HuH-7 (cell line): ENCODE results near the gene SPAG16.
"Not testable (repeated sequence)": the region's sequence is repeated elsewhere in the genome, so short reads cannot be mapped to it uniquely, and the experiment has no call there.

Source experiments
- DNase-seq: peaks from one replicate; pipeline ENCODE4 v3.0.0; 2011; ENCODE audit warnings: low spot score

SPAG16 gene

DNA sequence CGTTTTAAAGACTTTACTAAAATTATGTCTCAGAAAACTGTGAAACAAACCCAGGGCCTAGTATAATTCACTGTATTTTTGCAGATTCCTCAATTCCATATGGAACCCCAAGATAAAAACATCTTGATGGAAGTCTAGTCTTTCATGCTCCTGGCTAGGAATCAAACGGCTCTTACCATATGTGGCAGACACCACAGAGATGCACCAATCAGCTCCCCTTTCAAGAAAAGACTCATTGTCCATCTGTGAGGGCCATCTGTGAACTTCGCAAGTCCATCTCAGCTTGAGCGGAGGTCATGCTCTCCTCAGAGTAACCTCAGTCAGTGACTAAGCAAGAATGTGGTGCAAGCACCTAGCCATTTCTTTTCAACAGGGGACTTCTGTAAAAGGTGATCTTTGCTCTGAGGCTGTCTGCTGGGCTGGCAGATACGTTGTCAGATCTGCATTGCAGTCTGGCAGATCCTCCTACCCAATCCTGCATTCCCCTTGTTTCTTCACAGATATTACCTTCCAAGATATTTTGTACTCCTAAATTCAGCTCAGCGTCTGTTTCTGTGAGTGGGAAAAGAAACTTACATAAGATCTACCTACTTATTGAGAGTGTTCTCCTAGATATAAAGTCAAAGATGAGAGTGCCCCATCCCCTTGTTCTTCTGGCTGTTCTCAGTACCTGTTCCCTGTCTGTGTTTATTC, 419.3 kb downstream of the SPAG16 start:
- no peak for DNase-seq

GRCh38 chr2:213710164-213710563, 425.9 kb downstream of the SPAG16 start:
- no peak for DNase-seq

DNA sequence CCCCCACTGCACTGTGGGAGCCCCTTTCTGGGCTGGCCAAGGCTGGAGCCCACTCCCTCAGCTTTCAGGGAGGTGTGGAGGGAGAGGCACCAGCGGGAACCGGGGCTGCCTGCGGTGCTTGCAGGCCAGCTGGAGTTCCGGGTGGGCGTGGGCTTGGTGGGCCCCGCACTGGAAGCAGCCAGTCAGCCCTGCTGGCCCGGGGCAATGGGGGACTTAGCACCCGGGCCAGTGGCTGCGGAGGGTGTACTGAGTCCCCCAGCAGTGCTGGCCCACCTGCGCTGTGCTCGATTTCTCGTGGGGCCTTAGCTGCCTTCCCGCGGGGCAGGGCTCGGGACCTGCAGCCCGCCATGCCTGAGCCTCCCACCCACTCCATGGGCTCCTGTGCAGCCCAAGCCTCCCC, 434.1 kb downstream of the SPAG16 start:
- DNase-seq: not testable (repeated sequence)

DNA sequence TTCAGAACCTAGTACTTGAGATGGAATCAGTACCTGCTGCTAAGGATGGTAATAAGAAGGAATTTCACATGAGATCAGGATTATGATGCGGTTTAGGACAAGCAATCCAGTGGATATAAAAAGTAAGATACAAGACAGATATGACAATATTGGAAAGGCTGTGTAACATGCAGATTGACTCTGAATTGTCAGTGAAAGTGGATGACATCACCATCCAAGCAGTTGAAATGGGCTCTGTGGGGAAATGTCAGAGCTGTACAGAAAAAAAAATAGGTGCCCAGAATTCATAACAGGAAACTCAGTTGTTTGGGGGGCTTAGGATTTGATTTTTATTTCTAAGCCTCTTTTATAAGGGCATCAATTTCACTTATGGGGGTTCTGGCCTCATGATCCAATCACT, 438.3 kb downstream of the SPAG16 start:
- DNase-seq: no peak

- DNase-seq: no peak
These were observed 438.8 kb downstream of the SPAG16 start for GRCh38 chr2:213723041-213723560.

DNA sequence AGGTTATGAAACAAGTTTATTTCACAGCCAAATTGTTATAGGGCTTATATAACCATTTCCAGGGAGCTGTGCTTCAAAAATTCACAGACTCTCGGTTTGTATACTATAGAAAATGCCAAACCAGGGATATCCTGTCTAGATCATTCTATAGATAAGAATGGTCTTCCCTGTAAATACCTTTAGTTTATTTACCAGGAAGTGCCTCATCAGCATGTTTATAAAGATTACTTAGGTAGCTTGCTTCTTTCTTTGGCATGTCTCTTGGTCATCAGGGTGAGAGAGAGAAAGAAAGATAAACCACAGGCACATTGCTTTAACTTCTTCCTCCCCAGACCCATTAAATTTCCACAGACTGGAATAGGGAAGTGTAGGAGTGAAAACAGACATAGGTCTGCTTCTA, 439.4 kb downstream of the SPAG16 start:
- no peak for DNase-seq

DNA sequence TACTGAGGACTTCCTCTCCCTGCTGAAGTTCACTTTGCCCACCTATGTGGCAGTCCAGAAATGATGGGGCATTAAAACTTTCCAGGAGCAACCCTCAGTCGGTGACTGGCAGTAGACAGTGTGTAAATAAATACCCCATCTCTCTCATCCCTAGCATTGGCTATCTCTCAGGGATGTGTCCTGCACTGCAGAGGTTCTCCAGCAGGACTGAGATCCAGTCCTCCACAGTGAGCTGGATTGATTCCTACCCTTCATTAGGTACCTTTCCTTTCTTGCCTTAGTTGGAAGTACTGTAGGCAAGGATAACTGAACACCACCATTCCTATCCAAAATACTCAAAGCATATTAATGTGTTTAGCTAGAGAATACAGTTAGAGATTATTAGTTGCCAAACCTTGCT, 441.8 kb downstream of the SPAG16 start:
- no peak for DNase-seq

GRCh38 chr2:213733893-213734292, 449.6 kb downstream of the SPAG16 start:
- DNase-seq: no peak

DNA sequence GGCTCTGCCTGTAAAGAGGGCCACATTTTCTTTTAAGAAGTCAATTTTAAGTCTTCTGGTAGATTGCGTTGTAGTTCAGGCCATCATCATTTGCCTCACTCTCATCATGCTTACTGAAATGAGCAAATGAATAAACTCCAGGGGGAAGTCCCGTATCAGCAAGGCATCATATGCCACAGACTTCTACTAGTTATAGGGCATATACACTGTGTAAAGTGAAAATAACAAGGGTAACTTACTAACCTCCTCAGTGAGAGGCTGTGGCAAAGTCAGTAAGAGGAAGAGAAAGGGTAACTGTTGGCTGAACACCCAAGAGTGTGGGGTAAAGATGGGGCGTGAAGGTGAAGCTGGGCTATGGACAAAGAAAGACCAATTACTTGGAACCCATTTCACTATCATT, 456.2 kb downstream of the SPAG16 start:
- DNase-seq: no peak

DNA sequence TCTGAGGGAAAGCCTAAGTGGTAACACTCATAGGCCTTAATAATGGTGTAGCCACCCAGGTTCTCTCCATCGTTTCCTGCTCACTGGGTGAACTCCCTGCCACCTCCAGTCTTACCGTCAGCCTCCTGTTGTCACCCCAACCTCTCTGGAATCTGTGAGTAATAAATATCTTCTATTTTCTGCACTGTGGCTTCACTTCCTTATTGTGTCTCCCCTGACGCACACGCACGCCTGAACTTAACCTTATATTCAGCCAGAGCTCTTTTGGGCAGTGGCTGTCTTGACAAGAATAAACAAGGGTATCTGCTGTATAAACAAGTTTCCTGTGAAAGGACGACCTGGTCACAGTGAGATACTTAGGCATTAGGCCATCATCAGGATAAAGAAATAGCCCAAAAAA, 467.2 kb downstream of the SPAG16 start:
- no peak for DNase-seq

DNA sequence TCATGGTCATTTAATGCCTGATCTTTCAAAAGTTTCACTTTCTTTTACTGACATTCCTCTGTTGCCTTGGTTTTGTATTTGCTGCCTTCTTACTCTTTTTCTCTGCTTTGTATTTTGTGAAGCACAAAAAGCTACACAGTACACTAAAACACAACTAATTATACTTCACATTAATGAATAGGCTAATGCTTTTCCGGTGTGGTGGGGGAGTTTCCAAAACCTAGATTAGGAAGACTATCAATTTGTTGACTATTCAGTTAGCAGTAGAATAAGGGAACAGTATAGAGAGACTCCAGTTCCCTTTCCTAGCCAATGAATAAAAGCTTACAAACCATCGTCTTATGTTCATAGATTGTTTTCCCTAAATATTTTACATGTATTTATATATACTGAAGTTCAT, 468.3 kb downstream of the SPAG16 start:
- no peak for DNase-seq

DNA sequence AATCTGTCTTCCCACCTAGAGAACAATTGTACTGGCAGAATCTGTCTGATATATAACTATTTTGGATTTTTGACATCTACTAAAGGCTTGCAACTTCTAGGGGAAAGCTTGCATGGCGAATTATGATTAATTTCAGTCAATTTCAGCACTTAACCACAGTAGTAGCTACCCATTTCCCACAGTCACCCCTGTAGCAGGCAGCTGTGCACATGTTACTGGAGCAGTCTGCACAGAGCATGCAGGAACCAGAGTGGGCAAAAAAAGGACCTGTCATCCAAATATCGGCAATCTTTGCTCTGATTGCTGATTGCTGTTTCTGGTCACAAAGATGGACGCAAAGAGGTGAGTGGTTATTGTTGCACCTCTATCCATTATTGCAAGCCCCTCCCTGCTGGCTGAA, 473.3 kb downstream of the SPAG16 start:
- no peak for DNase-seq

DNA sequence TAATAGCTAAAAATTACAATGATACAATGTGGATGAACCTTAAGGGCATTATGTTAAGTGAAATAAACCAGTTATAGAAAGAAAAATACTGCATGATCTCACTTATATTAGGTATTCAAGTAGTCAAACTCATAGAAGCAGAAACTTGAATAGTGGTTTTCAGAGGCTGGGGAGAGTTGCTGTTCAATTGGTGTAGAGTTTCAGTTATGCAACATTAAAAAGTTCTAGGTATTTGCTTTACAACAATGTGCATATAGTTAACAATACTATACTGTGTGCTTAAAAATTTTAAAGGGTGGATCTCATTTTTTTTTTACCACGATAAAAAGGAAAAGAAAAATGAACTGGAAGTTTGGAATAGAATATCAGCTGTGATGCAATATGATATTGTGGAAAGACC, 479.1 kb downstream of the SPAG16 start:
- DNase-seq: no peak

GRCh38 chr2:213763963-213764362, 479.7 kb downstream of the SPAG16 start:
- no peak for DNase-seq

GRCh38 chr2:213764849-213765248, 480.6 kb downstream of the SPAG16 start:
- no peak for DNase-seq

DNA sequence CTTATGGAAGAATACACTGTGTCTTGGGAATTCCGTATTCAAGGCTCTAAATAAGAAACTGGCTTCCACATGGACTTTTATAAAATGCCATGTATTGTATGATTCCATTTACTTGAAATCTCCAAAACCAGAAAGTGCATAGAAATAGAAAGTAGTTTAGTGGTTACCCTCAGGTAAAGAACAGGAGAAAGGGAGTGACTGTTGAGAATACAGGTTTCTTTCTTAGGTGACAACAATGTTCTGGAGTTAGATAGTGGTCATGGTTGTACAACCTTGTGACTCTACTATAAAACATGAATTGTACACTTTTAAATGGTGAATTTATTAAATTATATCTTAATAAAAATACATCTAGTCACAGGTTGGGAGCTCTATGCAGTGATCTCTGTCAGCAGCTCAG, 481.8 kb downstream of the SPAG16 start:
- no peak for DNase-seq

DNA sequence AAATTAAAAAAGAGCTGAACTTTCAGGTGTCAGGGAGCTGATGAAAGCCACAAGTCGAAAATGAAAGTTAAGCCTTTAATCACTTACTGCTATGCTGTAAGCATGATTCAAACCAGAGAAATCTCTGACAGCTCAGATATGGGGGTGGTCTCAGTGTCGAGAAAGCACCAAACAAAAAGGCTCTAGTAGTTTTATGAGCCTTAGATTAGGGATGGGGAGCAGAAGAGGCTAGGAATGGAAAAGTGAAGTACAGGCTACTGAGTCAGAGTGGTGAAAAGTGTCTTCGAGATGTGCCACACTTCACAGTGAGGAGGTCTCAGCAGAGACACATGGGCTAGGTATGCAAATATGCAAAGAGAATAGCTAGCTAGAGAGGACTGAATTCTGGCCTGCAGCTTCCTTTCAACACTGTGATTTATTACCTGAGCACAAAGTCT, 482.2 kb downstream of the SPAG16 start:
- DNase-seq: no peak

GRCh38 chr2:213787869-213788268, 503.6 kb downstream of the SPAG16 start:
- DNase-seq: no peak

DNA sequence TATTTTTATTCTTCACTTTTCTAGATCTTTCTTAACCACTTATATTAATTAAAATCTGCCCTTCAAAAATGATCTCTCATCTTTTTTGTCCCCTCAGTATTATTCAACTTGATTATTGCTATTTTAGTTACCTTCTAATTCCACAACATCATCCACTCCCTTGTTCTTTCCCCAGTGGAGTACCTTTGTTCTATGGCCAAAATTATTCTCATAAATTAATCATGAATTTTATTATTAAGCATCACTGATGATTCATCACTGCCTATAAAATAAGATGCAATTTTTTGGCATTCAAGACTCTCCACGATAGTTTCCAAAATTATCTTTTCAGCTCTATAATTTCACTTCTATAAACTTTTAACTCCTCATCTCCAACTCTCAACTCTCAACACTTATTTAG, 505.7 kb downstream of the SPAG16 start:
- DNase-seq: no peak

- no peak for DNase-seq
These were observed 507.8 kb downstream of the SPAG16 start for GRCh38 chr2:213792045-213792444.

- DNase-seq: no peak
These were observed 522.0 kb downstream of the SPAG16 start for GRCh38 chr2:213806125-213806726.

DNA sequence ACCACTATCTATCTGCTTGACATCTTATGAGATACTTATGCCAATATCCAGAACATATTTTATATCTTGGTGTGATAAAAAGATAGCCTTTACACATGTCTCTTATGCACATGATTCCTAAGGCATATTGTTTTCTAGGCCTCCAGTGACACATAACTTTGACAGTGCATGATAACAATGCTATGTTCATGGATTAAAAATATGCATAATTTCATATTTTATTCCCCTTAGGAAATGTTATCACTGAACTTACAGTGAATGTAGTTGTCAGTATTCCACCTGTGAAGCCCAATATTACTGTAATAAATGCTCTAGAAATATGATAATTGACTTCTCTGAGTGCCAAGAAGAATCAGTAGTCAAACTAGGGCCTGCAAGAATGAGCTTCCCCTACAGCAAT, 532.3 kb downstream of the SPAG16 start:
- DNase-seq: no peak

GRCh38 chr2:213818436-213818835, 534.2 kb downstream of the SPAG16 start:
- no peak for DNase-seq

GRCh38 chr2:213834331-213834730, 550.1 kb downstream of the SPAG16 start:
- no peak for DNase-seq
